Panc1 (cell line): Measurements from ENCODE around the gene ANKRD17. TPM values are rescaled to one million over a fixed set of nuclear protein-coding genes. Genes with fewer than 3 reads are reported as not detected.

Source experiments
- ATAC-seq: fragments of 200-7000 bp; cut with Tn5 transposase; 2 replicates; pipeline ENCODE4 v1.9.1; 2020; ENCODE audit warnings: mild to moderate bottlenecking, moderate library complexity
- BruUV-seq: library from RNA; stranded (reverse); fragments of 400-500 nt; replicated peaks from 2 replicates; lab custom pipeline; 2021; lab: Mats Ljungman, UMichigan
- CTCF ChIA-PET: fragments of 300-600 bp; sonication (Branson Sonifier 250); formaldehyde crosslinking; loops from one replicate; lab custom pipeline; 2022; ENCODE audit warnings: antibody characterized with exemption; lab: Charles Lee
- POLR2A ChIA-PET: fragments of 300-600 bp; sonication (Branson Sonifier 250); formaldehyde crosslinking; loops from one replicate; lab custom pipeline; 2022; ENCODE audit warnings: antibody characterized with exemption; lab: Charles Lee
- DNase-seq: peaks from one replicate; pipeline ENCODE4 v3.0.0-alpha.2; 2010; ENCODE audit warnings: low read depth, low spot score
- H3K27ac ChIP-seq: 2 replicates; pipeline ENCODE4 v1.5.1; 2011; ENCODE audit warnings: mild to moderate bottlenecking, low read length, inconsistent platforms
- H3K27me3 ChIP-seq: fragments of 200-500 bp; sonication (Bioruptor generic); 2 replicates; pipeline ENCODE4 v1.6.0; 2014; ENCODE audit warnings: low read length, inconsistent platforms; ENCODE audit not compliant: control insufficient read depth, insufficient read depth
- H3K36me3 ChIP-seq: fragments of 200-500 bp; sonication (Bioruptor generic); 2 replicates; pipeline ENCODE4 v1.5.1; 2014; ENCODE audit warnings: inconsistent platforms, mild to moderate bottlenecking, low read length, moderate library complexity; ENCODE audit not compliant: control insufficient read depth, insufficient read depth
- H3K4me1 ChIP-seq: 2 replicates; pipeline ENCODE4 v1.5.1; 2011; ENCODE audit warnings: inconsistent platforms, mild to moderate bottlenecking, low read length, moderate library complexity; ENCODE audit not compliant: control insufficient read depth, insufficient read depth
- H3K4me3 ChIP-seq, 2 experiments: 2 replicates each; pipeline ENCODE4 v1.5.1; 2011 to 2012; ENCODE audit warnings: low read depth in 2 of 2, low read length in 2 of 2, mild to moderate bottlenecking in 2 of 2, inconsistent platforms in 1 of 2, moderate library complexity in 1 of 2
- H3K9me3 ChIP-seq: fragments of 200-500 bp; sonication (Bioruptor generic); 2 replicates; pipeline ENCODE4 v1.5.1; 2014; ENCODE audit warnings: low read depth, mild to moderate bottlenecking, inconsistent platforms, low read length, moderate library complexity; ENCODE audit not compliant: control insufficient read depth, insufficient read depth
- CTCF ChIP-seq: fragments of 450-650 bp; IDR thresholded peaks from 2 replicates; pipeline ENCODE4 v1.5.1; 2017; ENCODE audit warnings: mild to moderate bottlenecking
- POLR2AphosphoS5 ChIP-seq: IDR thresholded peaks from 2 replicates; pipeline ENCODE4 v1.6.1; 2012; ENCODE audit warnings: mild to moderate bottlenecking, low read depth, low read length, moderate library complexity
- REST ChIP-seq, 2 experiments: IDR thresholded peaks; 2 replicates each; pipeline ENCODE4 v1.6.1; 2011 to 2012; ENCODE audit warnings: low read depth in 2 of 2, control low read depth in 1 of 2, low read length in 1 of 2, mild to moderate bottlenecking in 1 of 2, moderate library complexity in 1 of 2; ENCODE audit not compliant: insufficient read depth in 1 of 2
- SIN3A ChIP-seq: IDR thresholded peaks from 2 replicates; pipeline ENCODE4 v1.6.1; 2012; ENCODE audit warnings: low read depth, mild to moderate bottlenecking, low read length, moderate library complexity, borderline replicate concordance; ENCODE audit not compliant: insufficient read depth
- TCF7L2 ChIP-seq: IDR thresholded peaks from 2 replicates; pipeline ENCODE4 v1.6.1; 2011; ENCODE audit warnings: mild to moderate bottlenecking, low read depth, low read length, inconsistent platforms
- in situ Hi-C: cut with HindIII; loops from 2 replicates; pipeline ENCODE4 v1.10.0; 2016; ENCODE audit warnings: low sequenced_read_pairs, low pct_unique_long_range_greater_than_20kb
- intact Hi-C: fragments of 100-400 bp; cut with micrococcal nuclease; formaldehyde crosslinking; loops from one replicate; pipeline ENCODE4 v1.10.0; 2022; ENCODE audit not compliant: unreplicated experiment
- total RNA-seq: library from RNA; stranded (reverse); gene quantifications from one replicate; pipeline ENCODE4 v1.2.1, GENCODE V29; 2021; ENCODE audit not compliant: unreplicated experiment

ANKRD17 gene
- total RNA-seq, 1 experiment from 2014 or later, result 38.5 TPM

GRCh38 chr4:73251384-73251783 lies 7.2 kb downstream of the ANKRD17 start:
- Histone ChIP-seq H3K4me1 (no peaks in the 10 kb centered on the region; the same call in 1 of the 2 replicates), H3K27me3 (no peaks in the 10 kb centered on the region), H3K9me3 (no peaks in the 10 kb centered on the region), H3K27ac (no peak overlapping the region), H3K4me3 (no peak overlapping the region), H3K36me3 (peaks cover 4% of the 10 kb centered on the region; the same call in 1 of the 2 replicates)
- no TSS peak for BruUV-seq
- CTCF ChIA-PET, result no interaction called here
- in situ Hi-C loops, result no loop called here
- TF ChIP-seq POLR2AphosphoS5, result no peak
- no peak for TF ChIP-seq REST (IDR thresholded peaks at IDR 0.05; ENCODE audit: insufficient read depth in 1 of 2, low read depth in 2 of 2, low read length in 1 of 2)
- TF ChIP-seq CTCF, result no peak
- TF ChIP-seq TCF7L2, result no peak
- TF ChIP-seq SIN3A, result no peak
- DNase-seq (no peak), ATAC-seq (no peak)
- intact Hi-C loops, result no loop called here
- POLR2A ChIA-PET, result no interaction called here

GRCh38 chr4:73250642-73251041 lies 8.0 kb downstream of the ANKRD17 start:
- DNase-seq (no peak), ATAC-seq (no peak)
- Histone ChIP-seq H3K4me3 (no peak overlapping the region), H3K27ac (no peak overlapping the region), H3K9me3 (no peaks in the 10 kb centered on the region), H3K36me3 (peaks cover 4% of the 10 kb centered on the region; the same call in 1 of the 2 replicates), H3K27me3 (no peaks in the 10 kb centered on the region), H3K4me1 (no peaks in the 10 kb centered on the region; the same call in 1 of the 2 replicates)
- intact Hi-C loops (no loop called here), in situ Hi-C loops (no loop called here)
- TF ChIP-seq SIN3A, result no peak
- no peak for TF ChIP-seq POLR2AphosphoS5
- no peak for TF ChIP-seq TCF7L2
- TF ChIP-seq CTCF, result no peak
- no peak for TF ChIP-seq REST (IDR thresholded peaks at IDR 0.05; ENCODE audit: insufficient read depth in 1 of 2, low read depth in 2 of 2, low read length in 1 of 2)
- CTCF ChIA-PET, result no interaction called here
- POLR2A ChIA-PET, result interaction anchor here (0.6 to 0.7 kb wide), 3 partner anchors 25 to 1554 kb away, joined by 3 to 7 read pairs (median 4); no protein-coding TSS in a partner anchor
- BruUV-seq, result no TSS peak
